Heart left ventricle (tissue), 13 donors: Measurements from ENCODE around the gene RPGRIP1L.

Source experiments
- CTCF ChIP-seq, 12 donors: fragments of 200-600 bp; sonication (generic) in 4 of 12; IDR thresholded peaks; one replicate each; pipeline versions ENCODE4 v1.5.0 to v1.8.0; 2018 to 2022; ENCODE audit warnings: antibody characterized with exemption in 12 of 12, mild to moderate bottlenecking in 5 of 12
- POLR2A ChIP-seq, 2 donors: fragments of 450-650 bp; IDR thresholded peaks; one replicate each; pipeline ENCODE4 v1.6.1; 2017; ENCODE audit warnings: antibody characterized with exemption in 2 of 2, mild to moderate bottlenecking in 2 of 2, moderate library complexity in 2 of 2
- donor health status: ischemic (EF 13 %, LVEDD 7.1; RV severe dilation, severe dysfunction).
- donor health status: DM: no; HTN: yes; CAD: no.
- donor health status: DM: no; HTN: no; CAD: no.
- donor health status: ischemic (EF 25% LVEDD 6.9; RV normal size, moderate dysfunction).
- donor health status: ischemic (EF 25% LVEDD 5.7; RV mildly dilated, moderate dysfunction).
- donor health status: ischemic (EF 35%, LVEDD 5.7; RV mildly dilated, moderate dysfunction).
- donor health status: nonischemic (EF 11% LVEDD 7.7; RV severe dilation, severe dysfunction).
- donor health status: DM: yes; HTN: yes; CAD: no.
- donor health status: PGD.
- donor health status: ischemic (EF 29% LVEDD 5.4; RV normal size, mild dysfunction).
- donor health status: nonischemic (EF 23%, LVEDD 6.1; RV moderate dilation, normal function).

DNA sequence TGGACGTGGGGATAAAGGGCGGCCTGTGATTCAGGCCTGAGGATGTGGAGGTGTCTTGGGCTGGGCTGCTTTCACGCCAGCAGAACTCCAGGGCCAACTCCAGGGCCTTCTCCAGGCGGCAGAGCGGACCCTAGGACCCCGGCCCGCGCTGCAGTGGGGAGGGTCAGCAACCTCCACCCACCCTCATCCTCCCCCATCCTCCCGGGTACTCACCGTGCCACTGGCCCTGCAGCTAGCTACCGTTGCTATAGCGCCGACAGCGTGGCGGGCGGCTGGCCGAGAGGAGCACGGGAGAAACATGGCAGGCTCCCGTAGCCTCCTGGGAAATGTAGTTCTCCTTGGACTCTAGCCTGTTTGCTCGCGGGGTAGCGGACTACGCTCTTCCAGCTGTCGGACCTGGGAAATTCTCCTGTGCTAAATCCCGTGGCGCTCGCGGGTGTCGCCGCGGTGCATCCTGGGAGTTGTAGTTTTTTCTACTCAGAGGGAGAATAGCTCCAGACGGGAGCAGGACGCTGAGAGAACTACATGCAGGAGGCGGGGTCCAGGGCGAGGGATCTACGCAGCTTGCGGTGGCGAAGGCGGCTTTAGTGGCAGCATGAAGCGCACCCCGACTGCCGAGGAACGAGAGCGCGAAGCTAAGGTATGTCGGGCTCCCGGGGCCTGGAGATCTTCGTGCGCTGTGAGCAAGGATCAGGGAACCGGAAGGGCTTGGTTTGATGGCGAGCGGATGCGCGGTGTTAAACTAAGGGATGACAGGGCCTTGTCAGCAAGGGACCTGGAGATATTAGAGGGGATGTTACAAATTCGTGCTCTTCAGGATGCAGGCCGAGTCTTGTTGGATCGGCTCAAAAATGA lies at the start of gene RPGRIP1L, which contains the start of gene FTO:
- TF ChIP-seq CTCF (IDR thresholded peaks at IDR 0.05) (peak in 5 of 12 donors; percentile 8 to 40 (median 17)), POLR2A (IDR thresholded peaks at IDR 0.05) (peak in 1 of 2 donors; percentile 41)
